Hindlimb muscle (tissue), 1 donor: ENCODE measurements around the gene PDE6H. TPM values are rescaled to one million over a fixed set of nuclear protein-coding genes. Genes with fewer than 3 reads are reported as not detected.

Source experiments
- DNase-seq: peaks from one replicate; pipeline ENCODE4 v3.0.0-alpha.2; 2013
- polyA plus RNA-seq: library from polyadenylated mRNA; unstranded; fragments of 120-200 nt; gene quantifications from one replicate; pipeline ENCODE4 v1.2.1, GENCODE V29; 2013; ENCODE audit not compliant: insufficient read length

PDE6H gene
- polyA plus RNA-seq, 1 donor = not detected

GRCh38 chr12:14952299-14952921 is 20.4 kb upstream of the PDE6H start:
- DNase-seq = no peak

- DNase-seq = no peak
These were observed 19.1 kb upstream of the PDE6H start for GRCh38 chr12:14953752-14954151.

GRCh38 chr12:14954269-14954668 is 18.6 kb upstream of the PDE6H start:
- no peak for DNase-seq

GRCh38 chr12:14956024-14956891 is 16.6 kb upstream of the PDE6H start:
- no peak for DNase-seq

GRCh38 chr12:14956905-14957304 is 15.9 kb upstream of the PDE6H start:
- DNase-seq = no peak

GRCh38 chr12:14957551-14958168 is 15.2 kb upstream of the PDE6H start:
- DNase-seq = no peak

GRCh38 chr12:14958361-14959125 is 14.3 kb upstream of the PDE6H start:
- DNase-seq = no peak

GRCh38 chr12:14959126-14959440 is 13.8 kb upstream of the PDE6H start:
- DNase-seq = no peak

GRCh38 chr12:14959463-14959862 is 13.4 kb upstream of the PDE6H start:
- DNase-seq = no peak

GRCh38 chr12:14959916-14960496 is 12.8 kb upstream of the PDE6H start:
- no peak for DNase-seq

- no peak for DNase-seq
These were observed 12.0 kb upstream of the PDE6H start for GRCh38 chr12:14960548-14961465.

- DNase-seq = no peak
These were observed 11.2 kb upstream of the PDE6H start, which contains the start of gene ARHGDIB for GRCh38 chr12:14961466-14962152. ARHGDIB (minus strand) TSS chr12:14961601; CDS start chr12:14950712, 10,889 bp downstream.

GRCh38 chr12:14962153-14962539 is 10.7 kb upstream of the PDE6H start:
- DNase-seq = no peak

- no peak for DNase-seq
These were observed 10.0 kb upstream of the PDE6H start for GRCh38 chr12:14962797-14963196.

- no peak for DNase-seq
These were observed 9.3 kb upstream of the PDE6H start for GRCh38 chr12:14963520-14963919.

GRCh38 chr12:14964406-14964805 is 8.4 kb upstream of the PDE6H start:
- no peak for DNase-seq

GRCh38 chr12:14965221-14965620 is 7.6 kb upstream of the PDE6H start:
- DNase-seq = no peak

- no peak for DNase-seq
These were observed 4.4 kb upstream of the PDE6H start for GRCh38 chr12:14968478-14968877.

- DNase-seq = no peak
These were observed 2.4 kb upstream of the PDE6H start for GRCh38 chr12:14970473-14970872.

- DNase-seq = no peak
These were observed 1.8 kb downstream of the PDE6H start for GRCh38 chr12:14974633-14975032.

GRCh38 chr12:14975457-14975856 is 2.6 kb downstream of the PDE6H start:
- no peak for DNase-seq
